Stomach smooth muscle (tissue), 2 donors: Measurements from ENCODE around the gene ZBTB44.
"Not testable (repeated sequence)": the region's sequence is repeated elsewhere in the genome, so short reads cannot be mapped to it uniquely, and the experiment has no call there.

ENCODE experiments used
- H3K27ac ChIP-seq: one replicate; pipeline ENCODE4 v1.7.0; 2013; ENCODE audit warnings: mild to moderate bottlenecking, low read length, inconsistent platforms
- H3K27me3 ChIP-seq, 2 donors: one replicate each; pipeline ENCODE4 v1.7.0; 2013; ENCODE audit warnings: low read length in 2 of 2; ENCODE audit not compliant: insufficient read depth in 2 of 2, control insufficient read depth in 1 of 2
- H3K36me3 ChIP-seq, 2 donors: one replicate each; pipeline ENCODE4 v1.7.0; 2013; ENCODE audit warnings: low read length in 2 of 2; ENCODE audit not compliant: control insufficient read depth in 2 of 2, insufficient read depth in 2 of 2
- H3K4me1 ChIP-seq: one replicate; pipeline ENCODE4 v1.7.0; 2013; ENCODE audit warnings: low read length; ENCODE audit not compliant: control insufficient read depth, insufficient read depth
- H3K4me3 ChIP-seq, 2 donors: one replicate each; pipeline ENCODE4 v1.7.0; 2013; ENCODE audit warnings: low read length in 2 of 2
- H3K9ac ChIP-seq, 2 donors: one replicate each; pipeline ENCODE4 v1.7.0; 2013; ENCODE audit warnings: low read length in 2 of 2, mild to moderate bottlenecking in 1 of 2
- H3K9me3 ChIP-seq, 2 donors: one replicate each; pipeline ENCODE4 v1.7.0; 2013; ENCODE audit warnings: low read length in 2 of 2; ENCODE audit not compliant: control insufficient read depth in 2 of 2
- donor health status: healthy.
- donor health status: Pancreatic carcinoma.

Gene ZBTB44

GRCh38 chr11:130233486-130233885 is 81.2 kb downstream of the ZBTB44 start:
- not testable (repeated sequence) for H3K27me3 ChIP-seq, H3K9ac ChIP-seq, H3K9me3 ChIP-seq, H3K27ac ChIP-seq, H3K4me3 ChIP-seq, H3K4me1 ChIP-seq
- peaks cover 3 to 15% of the 10 kb centered on the region in 2 donors for H3K36me3 ChIP-seq

DNA sequence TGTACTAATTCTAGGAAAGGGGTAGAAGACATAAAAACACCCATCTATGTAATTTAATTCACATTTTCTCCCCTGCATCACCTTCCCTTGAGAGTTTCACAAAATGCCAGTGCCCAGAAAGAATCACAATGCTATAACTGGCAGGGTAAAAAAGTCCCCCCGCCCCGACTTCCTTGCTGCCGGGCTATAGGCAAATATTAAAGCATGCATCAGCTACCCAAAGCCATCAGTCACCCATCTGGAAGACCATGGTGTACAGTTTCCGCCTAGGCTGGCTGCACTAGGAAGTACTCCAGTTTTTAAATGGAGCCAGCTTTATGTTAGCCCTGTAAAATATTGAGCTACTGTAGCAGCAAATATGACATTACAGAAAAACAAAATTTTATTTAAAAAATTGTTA is 87.3 kb downstream of the ZBTB44 start:
- H3K36me3 ChIP-seq, result no peaks in the 10 kb centered on the region

GRCh38 chr11:130223291-130223971 is 91.3 kb downstream of the ZBTB44 start:
- Histone ChIP-seq H3K4me1 (no peaks in the 10 kb centered on the region), H3K9ac (no peak overlapping the region), H3K27me3 (no peaks in the 10 kb centered on the region), H3K27ac (no peak overlapping the region), H3K4me3 (no peak overlapping the region), H3K36me3 (no peaks in the 10 kb centered on the region), H3K9me3 (no peaks in the 10 kb centered on the region)

More for the DNA sequence above, 87.3 kb downstream of the ZBTB44 start:
- H3K4me3 ChIP-seq, result no peak overlapping the region
- no peak overlapping the region for H3K9ac ChIP-seq
- H3K4me1 ChIP-seq, result no peaks in the 10 kb centered on the region
- H3K27ac ChIP-seq, result no peak overlapping the region
- no peaks in the 10 kb centered on the region for H3K27me3 ChIP-seq
- no peaks in the 10 kb centered on the region for H3K9me3 ChIP-seq

- Histone ChIP-seq H3K9me3 (no peaks in the 10 kb centered on the region), H3K4me1 (no peaks in the 10 kb centered on the region), H3K9ac (no peak overlapping the region), H3K4me3 (no peak overlapping the region), H3K27me3 (peaks cover 0 to 3% of the 10 kb centered on the region in 2 donors), H3K36me3 (no peaks in the 10 kb centered on the region), H3K27ac (no peak overlapping the region)
These were observed 94.2 kb downstream of the ZBTB44 start for GRCh38 chr11:130220311-130221035.

- H3K4me1 ChIP-seq, result no peaks in the 10 kb centered on the region
- H3K4me3 ChIP-seq, result no peak overlapping the region
- H3K36me3 ChIP-seq, result no peaks in the 10 kb centered on the region
- no peaks in the 10 kb centered on the region for H3K9me3 ChIP-seq
- H3K9ac ChIP-seq, result no peak overlapping the region
- peaks cover 0 to 5% of the 10 kb centered on the region in 2 donors for H3K27me3 ChIP-seq
- H3K27ac ChIP-seq, result no peak overlapping the region
These were observed 95.6 kb downstream of the ZBTB44 start for GRCh38 chr11:130219148-130219547.

GRCh38 chr11:130218501-130219070 is 96.1 kb downstream of the ZBTB44 start:
- Histone ChIP-seq H3K9me3 (no peaks in the 10 kb centered on the region), H3K36me3 (no peaks in the 10 kb centered on the region), H3K4me3 (no peak overlapping the region), H3K4me1 (no peaks in the 10 kb centered on the region), H3K9ac (no peak overlapping the region), H3K27ac (no peak overlapping the region), H3K27me3 (peaks cover 0 to 5% of the 10 kb centered on the region in 2 donors)

DNA sequence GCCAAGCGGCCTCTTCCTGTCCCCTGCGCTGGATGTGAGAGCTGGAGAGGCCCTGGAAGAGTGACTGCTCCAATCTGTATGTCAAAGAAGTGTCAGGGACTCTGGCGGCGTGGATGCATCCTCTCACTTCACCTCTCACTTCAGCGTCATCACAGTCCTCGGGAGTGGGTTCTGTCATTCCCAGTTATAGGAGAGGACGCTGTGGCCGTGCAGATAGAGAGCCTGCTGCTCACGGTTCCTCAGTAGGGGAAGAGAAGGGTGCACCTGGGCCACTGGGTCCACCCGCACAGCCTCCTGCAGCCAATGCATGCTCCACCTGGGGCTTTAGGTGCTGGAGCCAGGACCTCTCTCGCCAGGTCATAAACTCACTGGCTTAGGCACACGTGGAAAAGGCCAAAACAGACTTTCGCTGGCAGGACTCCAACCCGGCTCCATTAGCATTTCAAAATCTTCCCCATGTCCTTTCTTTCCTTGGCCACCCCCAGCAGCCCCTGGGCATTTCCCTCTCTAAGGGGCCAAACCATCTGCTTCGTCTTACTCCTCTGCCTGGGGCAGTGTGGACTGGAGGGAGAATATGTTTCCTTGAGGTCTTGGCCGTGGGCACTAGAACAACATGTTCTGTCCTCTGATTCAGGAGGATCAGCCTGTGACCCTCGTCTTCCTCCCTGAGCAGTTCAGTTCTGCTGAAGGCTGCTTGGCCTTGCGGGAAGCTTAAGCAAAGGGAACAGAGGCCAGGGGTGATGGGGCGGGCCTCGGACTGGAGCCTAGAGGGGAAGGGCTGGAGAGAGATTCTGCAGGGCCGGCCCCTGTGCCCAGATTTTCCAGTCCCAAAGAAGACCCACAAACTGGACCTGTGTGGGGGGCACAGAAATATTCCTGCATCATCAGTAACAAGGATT is 97.3 kb downstream of the ZBTB44 start:
- Histone ChIP-seq H3K36me3 (no peaks in the 10 kb centered on the region), H3K4me1 (peaks cover 7% of the 10 kb centered on the region), H3K9me3 (no peaks in the 10 kb centered on the region), H3K9ac (no peak overlapping the region), H3K27ac (no peak overlapping the region), H3K27me3 (peaks cover 0 to 5% of the 10 kb centered on the region in 2 donors), H3K4me3 (no peak overlapping the region)

DNA sequence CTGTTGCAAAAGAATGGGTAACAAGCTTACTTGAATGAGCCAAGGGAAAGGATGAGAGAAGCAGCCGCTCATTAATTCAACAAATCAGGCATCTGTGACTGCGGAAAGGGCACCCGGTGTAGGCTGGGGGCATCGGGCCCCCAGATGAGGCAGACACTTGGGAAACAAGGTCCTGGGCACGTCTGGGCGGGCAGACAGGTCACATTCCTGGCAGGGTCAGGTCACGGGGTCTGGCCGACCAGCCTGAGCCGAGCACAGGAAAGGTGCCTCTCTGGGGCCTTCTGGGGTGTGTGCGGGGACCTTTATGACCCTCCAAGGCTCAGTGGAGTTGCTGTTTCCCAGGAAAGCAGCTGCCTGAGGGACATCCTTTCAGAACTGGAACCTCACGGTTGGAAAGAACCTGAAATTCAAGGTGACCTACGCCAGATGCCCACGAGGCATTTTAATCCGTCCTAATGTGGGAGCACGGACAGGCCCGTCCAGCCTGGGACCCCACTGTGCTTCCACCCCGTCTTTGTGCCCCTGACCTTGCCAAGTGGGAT is 98.1 kb downstream of the ZBTB44 start:
- no peaks in the 10 kb centered on the region for H3K36me3 ChIP-seq
- H3K4me3 ChIP-seq, result no peak overlapping the region
- no peaks in the 10 kb centered on the region for H3K9me3 ChIP-seq
- H3K4me1 ChIP-seq, result peaks cover 7% of the 10 kb centered on the region
- H3K27me3 ChIP-seq, result peaks cover 0 to 5% of the 10 kb centered on the region in 2 donors
- H3K9ac ChIP-seq, result no peak overlapping the region
- no peak overlapping the region for H3K27ac ChIP-seq

DNA sequence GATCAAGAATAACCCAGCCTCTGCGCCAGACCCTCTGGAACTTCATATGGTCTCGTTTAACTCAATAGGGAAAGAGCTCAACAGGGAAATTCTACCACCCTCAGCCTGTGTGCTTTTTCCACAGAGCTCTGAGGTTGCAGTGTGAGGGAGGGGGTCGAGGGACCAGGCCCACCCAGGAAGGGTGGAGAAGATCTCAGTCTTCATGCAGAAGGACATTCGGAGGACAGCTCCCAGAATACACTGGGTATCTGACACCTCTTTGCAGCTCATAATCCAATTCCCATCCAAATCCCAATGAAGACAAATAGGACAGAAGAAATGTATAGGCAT is 98.5 kb downstream of the ZBTB44 start:
- Histone ChIP-seq H3K4me3 (no peak overlapping the region), H3K9ac (no peak overlapping the region), H3K27ac (no peak overlapping the region), H3K9me3 (no peaks in the 10 kb centered on the region), H3K36me3 (no peaks in the 10 kb centered on the region), H3K4me1 (peaks cover 7% of the 10 kb centered on the region), H3K27me3 (peaks cover 0 to 5% of the 10 kb centered on the region in 2 donors)

DNA sequence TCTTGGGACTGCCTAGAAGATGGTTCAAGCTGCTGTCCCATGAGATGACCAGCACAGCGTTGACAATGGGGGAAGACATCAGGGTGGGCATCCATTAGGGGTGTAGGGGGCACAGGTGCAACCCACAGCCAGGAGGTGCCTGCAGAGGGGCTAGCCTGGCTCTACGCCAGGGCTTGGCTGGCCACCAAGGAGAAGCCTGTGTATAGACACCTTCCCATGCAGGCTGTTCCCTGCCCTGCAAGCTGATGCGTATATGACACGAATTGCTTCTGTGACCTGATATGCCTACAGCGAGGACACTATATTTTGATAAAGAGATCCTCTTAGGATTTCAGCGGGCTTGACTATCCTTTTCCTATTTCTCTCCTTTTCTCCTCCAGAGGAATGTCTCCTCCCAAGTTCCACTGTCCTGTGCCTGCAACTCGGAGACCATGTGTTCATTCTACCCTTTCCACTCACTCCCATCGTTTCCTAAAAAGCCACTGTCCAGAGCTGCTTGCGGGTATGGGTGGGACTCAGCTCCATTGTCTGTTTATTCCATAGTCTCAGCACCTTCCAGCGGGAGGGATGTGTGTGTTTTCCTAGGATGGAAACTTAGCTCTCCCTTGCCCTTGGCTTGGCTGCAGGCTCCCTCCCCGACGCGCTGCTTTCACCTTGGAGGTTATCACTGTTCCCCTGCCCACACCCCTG is 99.0 kb downstream of the ZBTB44 start:
- no peaks in the 10 kb centered on the region for H3K36me3 ChIP-seq
- no peak overlapping the region for H3K9ac ChIP-seq
- H3K27me3 ChIP-seq, result peaks cover 0 to 5% of the 10 kb centered on the region in 2 donors
- peaks cover 7% of the 10 kb centered on the region for H3K4me1 ChIP-seq
- no peak overlapping the region for H3K4me3 ChIP-seq
- H3K9me3 ChIP-seq, result no peaks in the 10 kb centered on the region
- no peak overlapping the region for H3K27ac ChIP-seq
